HG02571 (cell line): Measurements from ENCODE around the gene PTPRN2.
"Not testable (repeated sequence)": the region's sequence is repeated elsewhere in the genome, so short reads cannot be mapped to it uniquely, and the experiment has no call there.

Experiments used
- ATAC-seq: cut with Tn5 transposase; IDR thresholded peaks from one replicate; pipeline ENCODE4 v1.9.1; 2021; ENCODE audit warnings: mild to moderate bottlenecking, moderate library complexity; ENCODE audit not compliant: unreplicated experiment

The PTPRN2 gene

GRCh38 chr7:157744786-157745601, 842.6 kb downstream of the PTPRN2 start:
- ATAC-seq = no peak

DNA sequence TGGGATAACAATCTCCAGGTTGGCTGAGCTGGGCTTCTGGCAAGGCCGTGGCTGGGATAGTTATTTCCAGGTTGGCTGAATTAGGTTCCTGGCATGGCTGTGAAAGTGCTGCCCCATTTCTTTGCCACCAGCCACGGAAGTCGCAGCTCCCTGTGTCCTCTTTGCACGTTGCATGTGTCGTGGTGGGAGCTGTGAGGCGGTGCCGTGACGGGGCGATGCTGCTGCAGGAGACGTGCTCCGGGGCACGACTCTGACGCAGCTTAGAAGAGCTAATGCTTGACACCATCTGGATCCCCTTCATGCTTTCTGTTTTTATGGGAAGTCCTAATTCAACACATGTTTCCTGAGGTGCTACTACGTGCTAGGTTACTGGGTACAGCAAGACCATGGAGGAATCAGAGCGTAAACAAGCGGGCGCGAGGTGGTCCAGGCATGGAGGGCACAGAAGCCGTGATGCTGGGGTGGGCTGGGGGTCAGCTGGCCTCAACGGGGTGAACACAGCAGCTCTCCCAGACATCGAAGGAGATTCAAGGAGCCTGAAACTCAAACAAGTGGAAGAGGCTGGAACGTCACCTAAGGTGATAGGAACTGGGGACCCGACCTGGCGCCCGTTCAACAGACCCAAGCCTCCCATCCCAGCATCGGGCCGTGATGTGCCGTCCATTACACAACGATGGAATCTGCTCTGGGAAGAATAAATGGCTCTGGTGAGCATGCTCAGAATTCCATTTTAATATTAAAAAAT, 843.7 kb downstream of the PTPRN2 start:
- ATAC-seq = no peak

GRCh38 chr7:157740251-157740798, 847.3 kb downstream of the PTPRN2 start:
- ATAC-seq = no peak

- no peak for ATAC-seq
Observed at GRCh38 chr7:157739650-157740049, 848.0 kb downstream of the PTPRN2 start.

DNA sequence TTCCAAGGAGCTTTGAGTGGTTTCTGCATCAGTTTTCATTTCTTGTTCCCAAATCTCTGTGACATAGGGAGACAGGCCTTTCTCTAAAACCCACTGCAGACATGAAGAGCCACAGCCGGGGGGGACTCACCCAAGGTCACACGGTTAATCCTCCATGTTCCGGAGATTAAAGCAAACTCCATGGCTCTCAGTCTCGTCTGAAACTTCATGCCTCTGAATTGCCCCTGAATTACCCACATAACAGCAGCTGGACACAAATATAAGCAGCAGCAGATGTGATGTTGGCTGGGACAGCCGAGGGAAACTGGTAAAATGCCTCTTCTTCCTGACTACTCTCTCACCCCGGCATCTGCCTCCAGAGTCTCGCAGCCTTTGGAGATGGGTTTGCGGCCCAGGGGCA, 848.6 kb downstream of the PTPRN2 start:
- ATAC-seq = no peak

- ATAC-seq = no peak
Observed at GRCh38 chr7:157738066-157738460, 849.6 kb downstream of the PTPRN2 start.

DNA sequence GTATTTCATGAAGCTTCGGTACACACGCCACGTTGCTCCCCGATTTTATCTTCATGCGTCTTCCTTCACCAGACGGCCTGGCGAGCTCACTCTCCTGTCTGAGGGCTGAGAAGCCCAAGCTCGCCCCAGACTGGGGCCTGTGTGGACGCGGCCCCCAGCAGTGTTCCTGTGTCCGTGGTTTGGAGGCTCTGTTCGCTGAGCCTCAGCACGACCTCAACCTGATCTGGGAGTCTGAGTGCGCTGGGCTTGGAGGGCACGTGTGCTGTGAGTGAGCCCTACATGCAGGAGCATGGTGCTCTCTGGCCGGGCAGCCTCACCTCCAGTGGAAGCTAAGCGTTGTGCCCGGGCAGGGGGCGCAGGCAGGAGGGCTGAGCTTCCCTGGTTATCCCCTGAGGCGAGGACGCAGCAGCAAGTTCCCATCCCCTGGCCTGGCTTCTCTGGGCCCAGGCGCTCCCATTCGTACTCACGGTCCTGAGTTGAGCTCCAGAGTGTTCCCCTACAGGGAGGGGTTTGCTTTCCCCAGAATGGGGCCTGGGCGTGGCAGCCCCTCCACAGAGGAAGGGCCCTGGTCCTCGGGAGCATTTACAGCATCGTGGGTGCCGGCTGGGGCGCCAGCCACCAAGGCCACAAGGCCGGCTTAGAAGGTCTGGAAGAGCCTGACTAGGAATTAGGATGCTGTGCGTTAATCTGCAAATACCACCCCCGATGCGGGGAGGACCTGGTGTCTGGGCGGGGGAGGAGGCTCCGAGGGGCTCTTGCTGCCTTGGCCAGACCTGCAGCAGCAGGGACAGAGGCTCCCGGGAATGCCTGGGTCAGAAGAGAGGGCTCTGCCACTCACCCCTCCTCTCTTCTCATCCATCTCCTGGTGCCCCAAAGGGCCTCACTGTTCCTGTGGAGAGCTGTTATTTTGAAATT, 850.2 kb downstream of the PTPRN2 start:
- no peak for ATAC-seq

DNA sequence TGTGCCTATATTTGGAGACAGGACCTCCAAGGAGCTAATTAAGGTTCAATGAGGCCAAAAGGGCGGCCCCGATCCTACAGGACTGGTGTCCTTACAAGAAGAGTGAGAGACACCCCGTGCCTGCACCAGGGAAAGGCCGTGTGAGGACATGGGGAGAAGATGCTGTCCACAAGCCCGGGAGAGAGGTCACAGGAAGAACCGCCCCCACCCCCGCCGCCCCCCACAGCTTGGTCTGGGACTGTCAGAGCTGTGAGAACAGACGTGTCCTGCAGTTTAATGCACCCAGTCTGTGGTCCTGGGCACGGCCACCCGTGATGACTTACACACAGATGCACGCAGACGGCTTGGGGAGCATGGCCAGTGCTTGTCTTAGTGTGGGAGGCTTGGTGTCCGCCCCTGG, 851.3 kb downstream of the PTPRN2 start:
- ATAC-seq = no peak

GRCh38 chr7:157735826-157736225, 851.8 kb downstream of the PTPRN2 start:
- ATAC-seq = no peak

DNA sequence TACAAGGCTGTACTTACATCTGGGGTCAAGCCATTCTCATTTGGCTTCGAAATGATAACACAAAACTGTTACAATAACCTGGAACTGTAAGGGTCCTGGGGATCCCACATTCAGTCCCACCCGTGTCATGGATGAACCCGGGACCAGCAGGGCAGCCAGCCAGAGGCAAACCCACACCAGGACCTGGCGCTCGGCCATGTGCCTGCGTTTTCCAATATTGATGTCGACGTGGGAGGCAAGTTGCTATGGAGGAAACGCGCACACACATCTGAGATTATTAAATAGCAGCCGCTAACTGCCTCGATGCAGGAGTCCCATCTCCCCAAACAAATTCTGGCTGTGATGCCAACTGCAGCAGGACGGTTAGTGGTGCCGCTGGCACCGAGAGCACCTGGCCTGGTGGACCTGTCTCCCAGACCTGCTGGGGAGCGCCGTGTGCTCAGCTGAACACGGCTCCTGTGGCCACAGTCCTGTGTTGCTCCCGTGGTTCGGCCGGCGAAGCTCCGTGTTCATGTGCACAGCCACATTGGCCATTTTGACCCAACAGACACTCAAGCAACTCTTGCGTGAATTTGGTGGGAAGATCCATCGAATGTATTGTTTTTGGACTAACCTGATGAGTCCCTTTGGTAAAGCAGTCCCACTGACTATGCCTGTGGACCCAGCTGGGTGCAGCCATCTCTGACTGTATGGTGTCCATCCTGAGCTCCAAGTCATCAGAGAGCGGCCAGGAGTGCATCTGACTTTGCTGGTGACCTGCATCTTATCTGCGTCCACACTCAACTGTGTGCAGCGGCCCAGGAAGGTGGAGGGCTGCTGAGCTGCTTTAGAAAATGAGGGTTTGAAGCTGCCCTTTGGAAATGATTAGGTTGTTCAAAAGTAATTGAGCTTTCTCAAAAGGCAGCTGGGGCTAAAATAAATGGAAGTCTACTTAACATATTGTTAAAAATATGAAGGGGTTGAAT, 852.7 kb downstream of the PTPRN2 start:
- ATAC-seq = no peak

DNA sequence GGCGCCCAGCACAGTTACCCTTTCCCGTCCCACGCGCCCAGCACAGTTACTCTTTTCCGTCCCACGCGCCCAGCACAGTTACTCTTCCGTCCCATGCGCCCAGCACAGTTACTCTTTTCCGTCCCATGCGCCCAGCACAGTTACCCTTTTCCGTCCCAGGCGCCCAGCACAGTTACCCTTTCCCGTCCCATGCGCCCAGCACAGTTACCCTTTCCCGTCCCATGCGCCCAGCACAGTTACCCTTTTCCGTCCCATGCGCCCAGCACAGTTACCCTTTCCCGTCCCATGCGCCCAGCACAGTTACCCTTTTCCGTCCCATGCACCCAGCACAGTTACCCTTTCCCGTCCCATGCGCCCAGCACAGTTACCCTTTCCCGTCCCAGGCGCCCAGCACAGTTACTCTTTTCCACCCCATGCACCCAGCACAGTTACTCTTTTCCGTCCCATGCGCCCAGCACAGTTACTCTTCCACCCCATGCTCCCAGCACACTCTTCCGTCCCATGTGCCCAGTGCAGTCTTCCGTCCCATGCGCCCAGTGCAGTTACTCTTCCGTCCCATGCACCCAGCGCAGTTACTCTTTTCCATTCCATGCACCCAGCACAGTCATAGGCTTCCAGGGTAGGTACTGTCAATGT, 853.7 kb downstream of the PTPRN2 start:
- not testable (repeated sequence) for ATAC-seq

DNA sequence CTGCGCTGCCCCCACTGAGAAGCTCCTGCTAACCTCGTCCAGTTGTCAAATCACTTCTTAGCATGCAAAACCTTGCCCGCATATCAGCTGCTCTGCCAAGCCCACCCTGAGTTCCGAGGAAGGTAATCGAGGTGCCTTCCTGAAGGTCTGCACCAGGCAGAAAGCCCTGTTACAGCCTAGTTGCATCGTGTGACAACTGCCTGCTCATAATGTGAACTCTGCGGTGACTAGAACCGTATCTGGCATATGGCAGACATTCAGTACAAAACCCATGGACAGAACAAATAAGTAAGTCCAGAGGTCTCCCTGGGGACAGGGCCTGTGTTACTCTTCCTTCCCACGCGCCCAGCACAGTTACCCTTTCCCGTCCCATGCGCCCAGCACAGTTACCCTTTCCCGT, 856.5 kb downstream of the PTPRN2 start:
- no peak for ATAC-seq

DNA sequence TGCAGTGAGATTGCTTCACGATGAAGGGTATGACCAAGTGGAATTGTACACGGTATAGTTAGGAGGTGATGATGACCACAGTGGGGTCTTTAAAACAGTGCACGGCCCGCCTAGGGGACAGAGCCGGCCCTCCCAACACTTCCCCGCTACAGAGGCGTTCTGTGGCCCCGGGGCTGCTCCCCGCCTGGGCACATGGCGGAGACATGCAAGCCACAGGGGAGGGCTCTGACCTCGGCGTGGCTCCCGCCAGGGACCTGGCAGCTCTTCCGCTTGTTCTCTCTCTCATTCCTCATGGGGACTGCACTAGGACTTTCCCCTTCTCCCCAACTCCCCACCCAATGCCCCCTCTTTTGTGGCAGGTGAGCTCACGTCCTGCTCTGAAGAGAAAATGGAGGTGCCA, 857.0 kb downstream of the PTPRN2 start:
- no peak for ATAC-seq

DNA sequence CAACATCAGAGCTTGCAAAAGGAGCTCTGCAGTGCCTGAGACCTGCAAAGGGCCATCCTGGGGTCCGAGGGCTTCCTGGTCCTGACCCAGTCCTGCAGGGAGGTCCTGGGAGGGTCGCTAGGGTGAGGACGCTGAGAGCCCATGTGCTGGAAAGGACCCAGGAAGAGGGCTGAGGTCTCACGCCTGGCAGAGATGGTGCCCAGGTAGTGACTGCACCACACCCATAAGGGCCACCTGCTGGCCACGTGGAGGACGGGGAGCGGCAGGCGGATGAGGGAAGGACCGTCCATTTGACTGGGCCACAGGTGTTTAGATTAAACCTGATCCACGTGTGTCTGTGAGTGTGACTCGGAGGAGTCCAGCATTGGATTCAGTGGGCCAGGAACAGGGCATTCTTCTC, 858.1 kb downstream of the PTPRN2 start:
- no peak for ATAC-seq

DNA sequence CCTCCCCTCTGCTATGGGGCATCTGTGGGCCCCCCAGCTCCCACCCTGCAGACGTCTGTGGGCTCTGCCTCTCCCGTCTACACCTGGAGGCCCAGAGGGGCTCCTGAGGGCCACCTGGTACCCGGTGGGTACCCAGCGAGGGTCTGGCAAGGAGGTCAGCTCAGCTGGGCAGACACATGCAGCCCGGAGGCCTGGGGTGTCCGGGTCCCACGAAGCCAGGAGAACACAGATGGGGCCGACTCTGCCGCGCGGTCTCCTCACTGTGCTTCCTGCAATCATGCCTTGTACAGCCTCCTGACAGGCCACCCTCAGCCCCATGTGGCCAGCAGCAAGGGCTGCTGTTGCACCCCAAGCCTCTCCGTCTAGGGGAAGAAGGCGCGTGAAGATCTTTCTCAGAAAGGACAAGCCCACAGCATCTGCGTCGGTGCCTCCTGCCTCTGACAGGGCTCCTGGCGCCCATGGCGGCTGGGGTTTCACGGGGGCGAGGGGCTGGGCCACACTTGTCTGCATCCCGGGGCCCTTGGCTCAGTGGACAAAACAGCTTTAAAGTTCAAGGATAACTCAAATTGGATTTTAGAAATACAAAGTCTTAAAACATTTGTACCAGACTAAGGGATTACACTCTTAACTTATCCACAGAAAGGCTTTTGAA, 859.5 kb downstream of the PTPRN2 start:
- ATAC-seq = no peak

DNA sequence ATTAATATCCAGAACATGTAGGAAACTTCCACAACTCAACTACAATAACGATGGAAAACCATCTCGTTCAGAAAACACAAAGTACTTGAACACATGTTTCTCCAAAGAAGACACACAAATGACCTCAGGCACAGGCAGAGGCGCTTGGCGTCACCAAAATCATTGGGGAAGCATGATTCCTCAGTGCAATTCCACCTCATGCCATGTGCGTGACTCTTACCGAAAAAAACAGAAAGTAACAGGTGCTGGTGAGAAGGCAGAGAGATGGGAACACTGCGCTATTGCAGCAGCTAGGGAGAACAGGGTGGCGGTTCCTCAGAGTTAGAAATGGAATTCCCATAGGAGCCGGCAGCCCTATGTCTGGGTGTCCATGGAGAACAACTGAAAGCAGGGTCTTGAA, 860.9 kb downstream of the PTPRN2 start:
- ATAC-seq = no peak

GRCh38 chr7:157725312-157725711, 862.3 kb downstream of the PTPRN2 start:
- not testable (repeated sequence) for ATAC-seq

DNA sequence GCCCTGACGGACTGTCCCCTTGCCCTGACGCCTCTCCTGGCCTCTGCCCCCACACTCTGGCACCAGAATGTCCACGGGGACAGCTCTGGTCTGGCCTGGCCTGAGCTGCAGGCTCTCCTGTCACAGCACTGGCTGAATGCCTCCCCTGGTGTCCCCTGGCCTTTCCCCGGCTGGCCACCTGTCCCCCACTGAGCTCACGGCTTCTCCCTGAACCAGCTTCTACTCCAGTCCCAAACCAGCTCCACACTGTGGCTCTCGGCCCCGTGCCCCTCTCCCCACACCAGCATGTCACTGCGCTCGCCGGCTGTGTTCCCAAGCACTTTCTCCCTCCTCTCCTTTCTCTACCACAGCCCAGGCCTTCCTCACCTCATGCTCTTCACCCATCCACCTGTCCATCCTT, 864.4 kb downstream of the PTPRN2 start:
- ATAC-seq = no peak
